ENCODE measurements around the gene OR2L3.
"Not testable (repeated sequence)": the region's sequence is repeated elsewhere in the genome, so short reads cannot be mapped to it uniquely, and the experiment has no call there.

Gene OR2L3, protein sequence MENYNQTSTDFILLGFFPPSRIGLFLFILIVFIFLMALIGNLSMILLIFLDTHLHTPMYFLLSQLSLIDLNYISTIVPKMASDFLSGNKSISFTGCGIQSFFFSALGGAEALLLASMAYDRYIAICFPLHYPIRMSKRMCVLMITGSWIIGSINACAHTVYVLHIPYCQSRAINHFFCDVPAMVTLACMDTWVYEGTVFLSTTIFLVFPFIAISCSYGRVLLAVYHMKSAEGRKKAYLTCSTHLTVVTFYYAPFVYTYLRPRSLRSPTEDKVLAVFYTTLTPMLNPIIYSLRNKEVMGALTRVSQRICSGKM

DNA sequence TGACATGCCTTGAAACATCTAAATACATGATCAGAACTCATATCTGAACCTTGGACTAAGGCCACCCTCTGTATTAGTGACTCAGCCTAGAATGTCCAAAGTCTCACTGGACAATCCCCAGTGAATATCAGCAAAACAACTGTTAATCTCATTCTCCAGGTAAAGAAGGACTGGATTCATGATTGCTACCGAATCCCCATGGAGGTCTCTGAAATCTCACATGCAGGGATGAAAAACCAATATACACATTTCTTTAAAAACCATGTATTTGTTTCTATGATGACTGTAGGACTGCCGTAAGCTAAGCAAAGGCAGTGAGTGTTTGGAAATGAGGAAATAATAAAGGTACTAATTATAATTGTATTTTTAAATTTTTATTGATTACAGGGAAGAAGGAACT, at the start of gene OR2L3:
Gene OR2L3, plus strand, starts transcription at position 301 of the 400 bp plus-strand sequence. CDS start 13,846 bp downstream, outside the sequence.
- Mint-ChIP-seq H3K4me3 (no peak within 1 kb of the TSS), H3K4me1 (no peaks in the 10 kb centered on the region), H3K27ac (no peak within 1 kb of the TSS), H3K27me3 (no peaks in the 10 kb centered on the region), H3K9me3 (peaks cover 19 to 33% of the 10 kb centered on the region in 2 donors)
- no peak for ATAC-seq
- DNase-seq = no peak

DNA sequence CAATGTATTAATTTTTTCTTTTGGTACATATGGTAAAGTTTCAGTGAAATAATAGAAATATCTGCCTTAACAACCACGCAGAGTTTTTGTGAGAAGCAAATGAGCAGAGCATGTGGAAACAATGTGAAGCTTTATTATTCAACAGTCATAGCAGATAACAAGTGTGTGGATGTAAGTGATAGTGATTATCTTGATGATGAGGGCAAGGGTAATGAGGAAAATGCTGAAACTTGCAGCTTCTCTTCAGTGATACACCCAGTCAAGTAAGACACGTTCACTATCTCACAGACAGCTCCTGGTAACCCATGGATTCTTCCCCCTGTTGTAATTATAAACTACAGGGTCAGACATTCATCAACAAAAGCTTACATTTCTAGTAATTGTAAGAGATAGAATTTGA, 47.8 kb upstream of the OR2L3 start:
- Mint-ChIP-seq H3K4me3 (no peak overlapping the region), H3K27me3 (no peaks in the 10 kb centered on the region), H3K27ac (no peak overlapping the region), H3K9me3 (peaks cover 8 to 9% of the 10 kb centered on the region in 2 donors), H3K4me1 (no peaks in the 10 kb centered on the region)
- ATAC-seq (no peak), DNase-seq (no peak)

DNA sequence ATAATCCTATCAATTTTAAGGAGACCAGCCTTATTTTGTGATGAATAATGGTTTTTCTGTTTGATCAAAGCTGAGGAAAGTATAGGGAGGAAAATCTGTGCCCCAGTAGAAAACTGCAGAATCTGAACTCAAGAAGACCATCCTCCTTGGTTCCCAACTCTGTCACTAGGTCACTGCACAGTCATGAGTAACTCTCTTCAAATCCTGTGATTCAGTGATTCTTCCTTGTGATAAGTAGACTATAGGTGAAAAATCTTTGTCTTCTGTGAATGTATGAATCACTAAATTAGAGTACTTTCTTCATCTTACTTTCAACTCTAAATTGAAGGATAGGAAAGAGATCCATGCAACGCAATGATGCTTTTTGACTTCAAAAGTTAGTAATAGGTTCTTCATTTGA, 46.5 kb upstream of the OR2L3 start:
- ATAC-seq (no peak), DNase-seq (no peak)
- peaks cover 6 to 11% of the 10 kb centered on the region in 2 donors for H3K9me3 Mint-ChIP-seq
- no peaks in the 10 kb centered on the region for H3K27me3 Mint-ChIP-seq
- no peak overlapping the region for H3K4me3 Mint-ChIP-seq
- H3K4me1 Mint-ChIP-seq = no peaks in the 10 kb centered on the region
- H3K27ac Mint-ChIP-seq = no peak overlapping the region

DNA sequence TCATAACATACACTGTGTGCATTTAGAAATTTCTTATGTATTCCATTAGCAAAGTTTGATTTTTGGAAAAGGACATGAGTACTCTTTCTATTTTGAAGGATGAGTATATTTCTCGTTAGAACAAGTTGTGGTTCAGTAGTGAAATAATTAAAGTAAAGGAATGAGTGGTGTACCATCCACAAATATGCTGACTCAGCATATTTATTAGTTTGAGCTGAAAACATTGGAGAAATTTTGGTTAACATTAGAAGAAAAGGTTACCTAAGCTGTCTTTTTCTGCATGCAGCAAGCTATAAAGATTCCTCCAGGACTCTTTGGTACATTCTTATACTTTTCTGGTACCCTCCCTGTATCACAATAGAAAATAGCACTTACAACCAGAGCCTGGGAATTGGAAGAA, 38.9 kb upstream of the OR2L3 start:
- no peak overlapping the region for H3K4me3 Mint-ChIP-seq
- no peaks in the 10 kb centered on the region for H3K4me1 Mint-ChIP-seq
- no peaks in the 10 kb centered on the region for H3K27me3 Mint-ChIP-seq
- DNase-seq (no peak), ATAC-seq (no peak)
- H3K9me3 Mint-ChIP-seq = peaks cover 35 to 46% of the 10 kb centered on the region in 2 donors
- no peak overlapping the region for H3K27ac Mint-ChIP-seq

DNA sequence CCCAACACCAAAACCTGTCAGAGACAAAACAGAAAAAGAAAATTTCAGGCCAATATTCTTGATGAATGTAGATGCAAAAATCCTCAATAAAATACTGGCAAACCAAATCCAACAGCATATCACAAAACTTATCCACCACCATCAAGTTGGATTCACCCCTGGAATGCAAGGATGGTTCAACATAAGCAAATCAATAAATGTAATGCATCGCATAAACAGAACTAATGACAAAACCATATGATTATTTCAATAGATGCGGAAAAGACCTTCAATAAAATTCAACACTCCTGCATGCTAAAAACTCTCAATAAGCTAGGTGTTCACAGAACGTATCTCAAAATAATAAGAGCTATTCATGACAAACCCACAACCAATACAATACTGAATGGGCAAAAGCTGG, 37.0 kb upstream of the OR2L3 start:
- no peak for DNase-seq
- ATAC-seq = no peak
- no peaks in the 10 kb centered on the region for H3K4me1 Mint-ChIP-seq
- no peak overlapping the region for H3K27ac Mint-ChIP-seq
- H3K27me3 Mint-ChIP-seq = no peaks in the 10 kb centered on the region
- H3K4me3 Mint-ChIP-seq = no peak overlapping the region
- peaks cover 29 to 36% of the 10 kb centered on the region in 2 donors for H3K9me3 Mint-ChIP-seq

DNA sequence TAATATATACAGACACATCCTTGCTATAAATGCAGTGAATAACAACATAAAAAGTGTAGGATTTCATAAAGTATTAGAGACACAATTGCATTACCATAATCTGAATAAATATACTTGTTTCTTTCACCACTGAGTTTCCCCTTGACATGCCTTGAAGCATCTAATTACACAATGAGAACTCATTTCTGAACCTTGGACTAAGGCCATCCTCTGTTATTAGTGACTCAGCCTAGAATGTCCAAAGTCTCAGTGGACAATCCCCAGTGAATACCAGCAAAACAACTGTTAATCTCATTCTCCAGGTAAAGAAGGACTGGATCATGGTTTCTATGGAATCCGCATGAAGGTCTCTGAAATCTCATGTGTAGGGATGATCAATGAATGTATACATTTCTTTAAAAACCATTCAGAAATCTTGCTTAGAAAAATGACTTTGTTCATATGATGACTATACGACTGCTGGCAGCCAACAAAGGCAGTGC, 33.4 kb upstream of the OR2L3 start, which contains the start of gene OR2L5:
Gene OR2L5, plus strand, starts transcription at position 432 of the 482 bp plus-strand sequence. CDS start 8,288 bp downstream, outside the sequence.
- Mint-ChIP-seq H3K27me3 (no peaks in the 10 kb centered on the region), H3K9me3 (peaks cover 29% of the 10 kb centered on the region in 2 donors), H3K27ac (no peak within 1 kb of the TSS), H3K4me1 (no peaks in the 10 kb centered on the region), H3K4me3 (no peak within 1 kb of the TSS)
- DNase-seq (no peak), ATAC-seq (no peak)

DNA sequence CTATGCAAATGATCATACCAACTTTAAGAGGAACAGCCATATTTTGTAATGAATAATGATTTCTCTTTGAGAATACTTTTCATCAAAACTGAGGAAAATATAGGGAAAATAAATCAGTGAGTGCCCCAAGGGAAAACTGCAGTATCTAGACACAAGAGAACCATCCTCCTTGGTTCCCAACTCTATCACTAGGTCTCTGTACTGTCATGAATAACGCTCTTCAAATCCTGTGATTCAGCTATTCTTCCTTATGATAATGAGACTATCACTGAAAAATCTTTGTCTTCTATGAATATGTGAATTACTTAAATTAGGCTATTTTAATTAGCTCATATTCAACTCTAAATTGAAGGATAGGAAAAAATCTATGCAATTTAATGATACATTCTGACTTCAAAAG, 30.8 kb upstream of the OR2L3 start:
- peaks cover 9 to 16% of the 10 kb centered on the region in 2 donors for H3K9me3 Mint-ChIP-seq
- no peak overlapping the region for H3K4me3 Mint-ChIP-seq
- DNase-seq = no peak
- H3K27me3 Mint-ChIP-seq = no peaks in the 10 kb centered on the region
- H3K27ac Mint-ChIP-seq = no peak overlapping the region
- no peak for ATAC-seq
- no peaks in the 10 kb centered on the region for H3K4me1 Mint-ChIP-seq

DNA sequence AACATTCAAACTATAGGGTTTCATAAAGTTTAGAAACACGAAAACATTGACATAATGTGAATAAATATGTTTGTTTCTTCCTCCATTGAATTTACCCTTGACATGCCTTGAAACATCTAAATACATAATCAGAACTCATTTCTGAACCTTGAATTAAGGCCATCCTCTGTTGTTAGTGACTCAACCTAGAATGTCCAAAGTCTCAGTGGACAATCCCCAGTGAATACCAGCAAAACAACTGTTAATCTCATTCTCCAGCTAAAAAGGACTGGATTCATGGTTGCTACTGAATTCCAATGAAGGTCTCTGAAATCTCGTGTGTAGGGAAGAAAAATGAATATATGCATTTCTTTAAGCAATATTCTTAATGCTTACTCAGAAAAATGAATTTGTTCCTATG, 16.9 kb upstream of the OR2L3 start, which contains the start of gene OR2L2:
Gene OR2L2, plus strand, starts transcription at position 301 of the 400 bp plus-strand sequence. CDS start 8,198 bp downstream, outside the sequence.
- no peak for DNase-seq
- no peaks in the 10 kb centered on the region for H3K4me1 Mint-ChIP-seq
- no peak within 1 kb of the TSS for H3K4me3 Mint-ChIP-seq
- H3K27me3 Mint-ChIP-seq = no peaks in the 10 kb centered on the region
- no peak for ATAC-seq
- peaks cover 23 to 24% of the 10 kb centered on the region in 2 donors for H3K9me3 Mint-ChIP-seq
- no peak within 1 kb of the TSS for H3K27ac Mint-ChIP-seq

DNA sequence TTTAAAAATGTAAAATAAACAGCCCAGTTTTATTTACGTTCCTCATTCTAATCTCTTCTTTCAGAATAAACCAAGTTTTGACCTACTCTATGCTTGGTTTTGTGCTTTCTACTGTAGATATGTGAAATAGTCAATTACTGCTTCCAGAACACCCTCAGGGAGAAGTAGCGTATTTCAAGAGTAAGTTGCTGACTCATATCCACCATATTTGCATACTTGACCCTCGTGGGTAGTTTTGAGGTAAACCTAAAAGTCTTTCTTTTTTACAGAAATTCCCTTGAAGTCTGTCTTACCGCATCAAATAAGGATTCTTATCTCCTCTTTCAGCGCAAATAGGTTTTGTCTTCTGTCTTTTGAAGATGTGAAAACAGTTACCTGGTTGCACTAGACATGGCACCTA, 1.4 kb upstream of the OR2L3 start:
- DNase-seq (no peak), ATAC-seq (no peak)
- no peak overlapping the region for H3K27ac Mint-ChIP-seq
- peaks cover 23 to 38% of the 10 kb centered on the region in 2 donors for H3K9me3 Mint-ChIP-seq
- H3K27me3 Mint-ChIP-seq = no peaks in the 10 kb centered on the region
- H3K4me3 Mint-ChIP-seq = no peak overlapping the region
- H3K4me1 Mint-ChIP-seq = no peaks in the 10 kb centered on the region

DNA sequence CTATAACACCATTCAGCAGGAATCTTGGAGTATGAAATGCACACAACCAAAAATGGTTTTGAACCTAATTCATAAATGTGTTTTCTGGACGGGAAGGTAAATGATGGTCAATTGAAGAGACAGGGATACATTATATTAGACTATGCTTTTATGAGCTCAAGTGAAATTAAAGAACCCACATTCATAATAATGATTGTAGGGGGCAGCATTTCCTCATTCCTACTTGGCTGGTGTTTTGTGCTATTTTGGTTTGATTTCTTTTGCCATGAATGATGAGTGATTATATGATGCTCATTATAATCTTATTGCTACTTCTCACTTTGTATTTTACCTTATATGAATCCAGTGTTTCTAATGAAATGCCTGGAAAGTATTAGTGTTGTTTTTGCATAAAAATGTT, 372 bp downstream of the OR2L3 start:
- no peak for DNase-seq
- no peak overlapping the region for H3K4me3 Mint-ChIP-seq
- ATAC-seq = no peak
- H3K27ac Mint-ChIP-seq = no peak overlapping the region
- H3K4me1 Mint-ChIP-seq = no peaks in the 10 kb centered on the region
- H3K9me3 Mint-ChIP-seq = peaks cover 19 to 33% of the 10 kb centered on the region in 2 donors
- H3K27me3 Mint-ChIP-seq = no peaks in the 10 kb centered on the region

DNA sequence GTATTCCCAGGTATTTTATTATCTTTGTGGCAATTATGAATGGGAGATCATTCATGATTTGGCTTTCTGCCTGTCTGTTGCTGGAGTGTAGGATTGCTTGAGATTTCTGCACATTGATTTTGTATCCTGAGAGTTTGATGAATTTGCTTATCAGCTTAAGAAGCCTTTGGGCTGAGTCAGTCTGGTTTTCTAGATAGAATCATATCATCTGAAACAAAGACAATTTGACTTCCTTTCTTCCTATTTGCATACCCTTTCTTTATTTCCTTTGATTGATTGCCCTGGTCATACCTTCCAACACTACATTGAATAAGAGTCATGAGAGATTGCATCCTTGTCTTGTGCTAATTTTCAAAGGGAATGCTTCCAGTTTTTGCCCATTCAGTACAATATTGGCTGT, 8.0 kb downstream of the OR2L3 start:
- Mint-ChIP-seq H3K27me3 (no peaks in the 10 kb centered on the region), H3K27ac (no peak overlapping the region), H3K4me1 (no peaks in the 10 kb centered on the region), H3K9me3 (peaks cover 4 to 34% of the 10 kb centered on the region in 2 donors), H3K4me3 (no peak overlapping the region)
- DNase-seq (no peak), ATAC-seq (no peak)

DNA sequence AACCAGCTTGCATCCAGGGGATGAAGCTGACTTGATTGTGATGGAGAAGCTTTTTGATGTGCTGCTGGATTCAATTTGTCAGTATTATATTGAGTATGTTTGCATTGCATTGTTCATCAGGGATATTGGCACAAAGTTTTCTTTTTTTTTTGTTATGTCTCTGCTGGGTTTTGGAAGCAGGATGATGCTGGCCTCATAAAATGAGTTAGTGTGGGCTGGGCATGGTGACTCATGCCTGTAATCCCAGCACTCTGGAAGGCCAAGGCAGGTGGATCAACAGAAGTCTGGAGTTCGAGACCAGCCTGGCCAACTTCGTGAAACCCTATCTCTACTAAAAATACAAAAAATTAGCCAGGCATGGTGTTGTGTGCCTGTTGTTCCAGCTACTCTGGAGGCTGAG, 8.6 kb downstream of the OR2L3 start:
- Mint-ChIP-seq H3K9me3 (peaks cover 4 to 34% of the 10 kb centered on the region in 2 donors), H3K4me1 (no peaks in the 10 kb centered on the region), H3K27ac (no peak overlapping the region), H3K27me3 (no peaks in the 10 kb centered on the region), H3K4me3 (no peak overlapping the region)
- no peak for DNase-seq
- no peak for ATAC-seq

DNA sequence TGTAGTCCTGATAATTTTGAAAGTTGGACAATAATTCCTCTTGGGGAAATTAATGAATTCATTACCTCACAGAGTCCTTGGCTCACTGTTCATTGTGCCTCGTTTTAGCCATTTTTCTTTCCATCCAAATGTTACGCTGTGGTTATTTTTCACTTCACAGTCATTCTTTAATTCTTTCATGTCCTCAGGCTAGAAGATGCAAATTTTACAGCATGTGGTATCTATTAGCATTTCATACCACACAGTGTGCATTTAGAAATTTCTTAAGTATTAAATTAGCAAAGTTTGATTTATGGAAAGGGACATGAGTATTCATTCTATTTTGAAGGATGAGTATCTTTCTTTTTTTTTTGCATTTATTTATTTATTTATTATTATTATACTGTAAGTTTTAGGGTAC, 18.4 kb downstream of the OR2L3 start:
- H3K9me3 Mint-ChIP-seq = peaks cover 15 to 21% of the 10 kb centered on the region in 2 donors
- no peaks in the 10 kb centered on the region for H3K27me3 Mint-ChIP-seq
- DNase-seq = no peak
- ATAC-seq = no peak
- no peaks in the 10 kb centered on the region for H3K4me1 Mint-ChIP-seq
- H3K4me3 Mint-ChIP-seq = no peak overlapping the region
- H3K27ac Mint-ChIP-seq = no peak overlapping the region

DNA sequence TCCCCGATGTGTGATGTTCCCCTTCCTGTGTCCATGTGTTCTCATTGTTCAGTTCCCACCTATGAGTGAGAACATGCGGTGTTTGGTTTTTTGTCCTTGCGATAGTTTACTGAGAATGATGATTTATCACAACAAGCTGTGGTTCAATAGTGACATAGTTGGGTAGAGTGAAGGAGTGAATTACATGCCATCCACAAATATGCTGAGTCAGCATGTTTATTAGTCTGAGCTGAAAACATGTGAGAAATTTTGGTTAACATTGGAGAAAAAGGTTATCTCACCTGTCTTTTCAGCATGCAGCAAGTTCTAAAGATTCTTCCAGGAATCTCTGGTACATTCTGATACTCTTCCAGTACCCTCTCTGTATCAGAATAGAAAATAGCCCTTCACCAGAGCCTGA, 19.0 kb downstream of the OR2L3 start:
- peaks cover 19 to 21% of the 10 kb centered on the region in 2 donors for H3K9me3 Mint-ChIP-seq
- H3K27me3 Mint-ChIP-seq = no peaks in the 10 kb centered on the region
- ATAC-seq (no peak), DNase-seq (no peak)
- no peak overlapping the region for H3K4me3 Mint-ChIP-seq
- H3K27ac Mint-ChIP-seq = no peak overlapping the region
- H3K4me1 Mint-ChIP-seq = no peaks in the 10 kb centered on the region

DNA sequence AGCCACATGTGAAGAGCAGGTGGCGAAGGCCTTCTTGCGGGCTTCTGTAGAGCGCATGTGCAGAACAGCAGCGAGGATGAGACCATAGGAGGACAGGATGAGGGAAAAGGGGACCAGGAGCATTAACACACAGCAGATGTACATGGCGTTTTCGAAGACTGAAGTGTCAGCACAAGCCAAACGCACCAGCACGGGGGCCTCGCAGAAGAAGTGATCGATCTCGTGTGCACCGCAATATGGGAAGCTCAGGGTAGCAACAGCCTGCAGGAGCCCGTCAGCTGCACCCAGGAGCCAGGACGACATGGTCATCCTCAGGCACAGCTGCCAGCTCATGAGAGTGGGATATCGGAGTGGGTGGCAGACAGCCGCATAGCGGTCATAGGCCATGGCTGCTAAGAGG, 37.2 kb downstream of the OR2L3 start:
- ATAC-seq, H3K27me3 Mint-ChIP-seq, DNase-seq, H3K4me1 Mint-ChIP-seq, H3K4me3 Mint-ChIP-seq, H3K27ac Mint-ChIP-seq, H3K9me3 Mint-ChIP-seq: not testable (repeated sequence)

DNA sequence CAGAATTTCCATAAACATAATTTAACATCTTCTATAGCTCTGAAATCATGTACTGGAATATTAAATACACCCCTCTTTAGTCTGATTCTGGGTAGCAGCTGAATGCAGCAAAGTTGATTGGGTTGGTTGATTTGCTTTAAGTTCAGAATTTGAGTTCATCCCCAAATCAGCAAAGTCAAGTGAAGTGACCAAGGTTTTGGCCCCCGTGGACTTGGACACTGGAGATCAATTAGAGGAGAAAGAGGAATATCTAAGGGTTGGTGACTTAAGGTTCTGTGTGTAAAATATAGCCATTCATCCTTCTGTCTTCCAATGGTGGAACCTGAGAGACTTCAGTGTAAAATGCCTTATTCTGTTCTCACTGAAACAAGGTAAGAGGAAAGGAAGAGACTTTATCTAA, 48.2 kb downstream of the OR2L3 start, which contains the start of gene OR2L13:
Gene OR2L13, plus strand, starts transcription at position 301 of the 400 bp plus-strand sequence. CDS start 4,192 bp downstream, outside the sequence.
- Mint-ChIP-seq H3K9me3 (peaks cover 20 to 32% of the 10 kb centered on the region in 2 donors), H3K4me1 (no peaks in the 10 kb centered on the region), H3K4me3 (no peak within 1 kb of the TSS), H3K27ac (no peak within 1 kb of the TSS), H3K27me3 (no peaks in the 10 kb centered on the region)
- no peak for DNase-seq
- no peak for ATAC-seq
